Suprapubic skin (tissue), 4 donors: ENCODE data around the gene ZNF784. TPM values are rescaled to one million over a fixed set of nuclear protein-coding genes. Genes with fewer than 3 reads are reported as not detected.
A peak's percentile ranks its signal among the peaks of the same experiment; 100 is the strongest.

Experiments
- DNase-seq, 2 donors: peaks; one replicate each; pipeline ENCODE4 v3.0.0-alpha.2; 2019; ENCODE audit warnings: low spot score in 2 of 2
- H3K27ac ChIP-seq: fragments of 200-600 bp; sonication (generic); one replicate; pipeline ENCODE4 v1.5.1; 2019
- H3K27me3 ChIP-seq: fragments of 200-600 bp; sonication (generic); one replicate; pipeline ENCODE4 v1.5.1; 2019
- H3K36me3 ChIP-seq: fragments of 200-600 bp; sonication (generic); one replicate; pipeline ENCODE4 v1.5.1; 2019
- H3K4me1 ChIP-seq: fragments of 200-600 bp; sonication (generic); one replicate; pipeline ENCODE4 v1.5.1; 2019
- H3K4me3 ChIP-seq: fragments of 200-600 bp; sonication (generic); one replicate; pipeline ENCODE4 v1.5.1; 2019; ENCODE audit warnings: mild to moderate bottlenecking
- H3K9me3 ChIP-seq: fragments of 200-600 bp; sonication (generic); one replicate; pipeline ENCODE4 v1.5.1; 2019
- CTCF ChIP-seq, 2 donors: fragments of 200-600 bp in 1 of 2; fragments of 450-650 bp in 1 of 2; sonication (generic) in 1 of 2; IDR thresholded peaks; one replicate each; pipeline ENCODE4 v1.5.1; 2016 to 2019; ENCODE audit warnings: antibody characterized with exemption in 2 of 2, mild to moderate bottlenecking in 1 of 2, moderate library complexity in 1 of 2
- EP300 ChIP-seq: sonication (generic); formaldehyde crosslinking; IDR thresholded peaks from one replicate; pipeline ENCODE4 v1.6.1; 2017; ENCODE audit warnings: antibody characterized with exemption
- POLR2A ChIP-seq, 2 donors: fragments of 450-650 bp; IDR thresholded peaks; one replicate each; pipeline ENCODE4 v1.6.1; 2017; ENCODE audit warnings: antibody characterized with exemption in 2 of 2, mild to moderate bottlenecking in 2 of 2, moderate library complexity in 2 of 2
- POLR2AphosphoS5 ChIP-seq, 3 donors: sonication (generic); formaldehyde crosslinking; IDR thresholded peaks; one replicate each; pipeline ENCODE4 v1.6.1; 2017; ENCODE audit warnings: antibody characterized with exemption in 3 of 3
- WGBS: methylation state at CpG from one replicate; pipeline ENCODE4 v1.1.5; 2018; 5-methylcytosine and 5-hydroxymethylcytosine counted together
- total RNA-seq, 4 donors: library from RNA; depleted of rRNA; stranded (reverse); fragments of >200 nt; gene quantifications; one replicate each; pipeline ENCODE4 v1.1.0, GENCODE V29; 2016

The ZNF784 gene
- total RNA-seq, 4 donors from 2014 or later: 4.3 to 8.0 (median 6.5) TPM

- TF ChIP-seq POLR2AphosphoS5 (IDR thresholded peaks at IDR 0.05) (peak in 1 of 3 donors; percentile 71), POLR2A (IDR thresholded peaks at IDR 0.05) (no peak)
- peak; percentile 89 to 91 for DNase-seq
Observed at GRCh38 chr19:55599842-55600661, 24.3 kb downstream of the ZNF784 start, which contains the start of gene ZNF524. Gene ZNF524 (plus strand): TSS chr19:55600288. CDS start chr19:55602113, 1,825 bp downstream.

GRCh38 chr19:55599468-55599841 is 24.9 kb downstream of the ZNF784 start, which contains the start of gene FIZ1:
Gene FIZ1 (minus strand): TSS chr19:55599517. CDS start chr19:55597865, 1,652 bp downstream.
- WGBS: under 1% methylated on average over 23 of the region's 23 CpGs
- TF ChIP-seq POLR2A (IDR thresholded peaks at IDR 0.05) (no peak), POLR2AphosphoS5 (IDR thresholded peaks at IDR 0.05) (peak in 1 of 3 donors; percentile 1)
- Histone ChIP-seq H3K27ac (peak within 1 kb of the TSS; percentile 98), H3K27me3 (no peaks in the 10 kb centered on the region), H3K4me3 (peak within 1 kb of the TSS; percentile 93), H3K9me3 (no peaks in the 10 kb centered on the region), H3K4me1 (peaks cover 32% of the 10 kb centered on the region), H3K36me3 (peaks cover 37% of the 10 kb centered on the region)
- peak; percentile 100 for DNase-seq

More at GRCh38 chr19:55599842-55600661, 24.3 kb downstream of the ZNF784 start, which contains the start of gene ZNF524:
- WGBS: 0% methylated on average over 7 of the region's 97 CpGs
- peak within 1 kb of the TSS; percentile 93 for H3K4me3 ChIP-seq
- H3K4me1 ChIP-seq: peaks cover 38% of the 10 kb centered on the region
- H3K27ac ChIP-seq: peak within 1 kb of the TSS; percentile 98
- H3K36me3 ChIP-seq: peaks cover 34% of the 10 kb centered on the region
- no peaks in the 10 kb centered on the region for H3K9me3 ChIP-seq
- H3K27me3 ChIP-seq: no peaks in the 10 kb centered on the region

GRCh38 chr19:55598719-55599467 is 25.5 kb downstream of the ZNF784 start:
- peak overlapping the region; percentile 98 for H3K27ac ChIP-seq
- H3K36me3 ChIP-seq: peaks cover 37% of the 10 kb centered on the region
- 8% methylated on average over 20 of the region's 26 CpGs for WGBS

GRCh38 chr19:55598034-55598433 is 26.3 kb downstream of the ZNF784 start:
- H3K27me3 ChIP-seq: no peaks in the 10 kb centered on the region
- DNase-seq: no peak
- no peaks in the 10 kb centered on the region for H3K9me3 ChIP-seq
- TF ChIP-seq EP300: no peak
- TF ChIP-seq CTCF (IDR thresholded peaks at IDR 0.05): no peak
- no peak for TF ChIP-seq POLR2AphosphoS5 (IDR thresholded peaks at IDR 0.05)
- no peak for TF ChIP-seq POLR2A (IDR thresholded peaks at IDR 0.05)
- peaks cover 44% of the 10 kb centered on the region for H3K36me3 ChIP-seq
- 87% methylated on average over 9 of the region's 9 CpGs for WGBS
- peaks cover 23% of the 10 kb centered on the region for H3K4me1 ChIP-seq
- no peak overlapping the region for H3K4me3 ChIP-seq
- no peak overlapping the region for H3K27ac ChIP-seq

More at GRCh38 chr19:55598719-55599467, 25.5 kb downstream of the ZNF784 start:
- Histone ChIP-seq H3K4me1 (peaks cover 27% of the 10 kb centered on the region), H3K27me3 (no peaks in the 10 kb centered on the region), H3K9me3 (no peaks in the 10 kb centered on the region), H3K4me3 (peak overlapping the region; percentile 93)
- TF ChIP-seq POLR2A (IDR thresholded peaks at IDR 0.05): no peak
- peak in 2 of 3 donors; percentile 8 to 29 for TF ChIP-seq POLR2AphosphoS5 (IDR thresholded peaks at IDR 0.05)
- TF ChIP-seq EP300: no peak
- peak; percentile 94 to 97 for DNase-seq

- TF ChIP-seq EP300 (no peak), CTCF (IDR thresholded peaks at IDR 0.05) (no peak), POLR2AphosphoS5 (IDR thresholded peaks at IDR 0.05) (no peak), POLR2A (IDR thresholded peaks at IDR 0.05) (no peak)
- Histone ChIP-seq H3K9me3 (no peaks in the 10 kb centered on the region), H3K4me3 (no peak overlapping the region), H3K4me1 (peaks cover 23% of the 10 kb centered on the region), H3K36me3 (peaks cover 47% of the 10 kb centered on the region), H3K27ac (no peak overlapping the region), H3K27me3 (no peaks in the 10 kb centered on the region)
- no peak for DNase-seq
- 92% methylated on average over 27 of the region's 30 CpGs for WGBS
Observed at GRCh38 chr19:55597501-55597921, 26.9 kb downstream of the ZNF784 start.

GRCh38 chr19:55596304-55596703 is 28.1 kb downstream of the ZNF784 start:
- no peaks in the 10 kb centered on the region for H3K27me3 ChIP-seq
- no peak for DNase-seq
- peaks cover 15% of the 10 kb centered on the region for H3K4me1 ChIP-seq
- no peaks in the 10 kb centered on the region for H3K9me3 ChIP-seq
- H3K27ac ChIP-seq: no peak overlapping the region
- peaks cover 49% of the 10 kb centered on the region for H3K36me3 ChIP-seq
- 94% methylated on average over 3 of the region's 3 CpGs for WGBS
- TF ChIP-seq CTCF (IDR thresholded peaks at IDR 0.05): no peak
- no peak for TF ChIP-seq POLR2AphosphoS5 (IDR thresholded peaks at IDR 0.05)
- TF ChIP-seq POLR2A (IDR thresholded peaks at IDR 0.05): no peak
- no peak for TF ChIP-seq EP300
- H3K4me3 ChIP-seq: no peak overlapping the region
